Astrocyte (in vitro differentiated cells and primary cell): ENCODE results near the gene CAMK2D.

ENCODE experiments used
- CTCF ChIP-seq: IDR thresholded peaks from 2 replicates; pipeline ENCODE4 v1.5.1; 2011; ENCODE audit warnings: low read depth, mild to moderate bottlenecking, inconsistent platforms, low read length, moderate library complexity; ENCODE audit not compliant: insufficient read depth
- EZH2 ChIP-seq: IDR thresholded peaks from 2 replicates; pipeline ENCODE4 v1.6.1; 2012; ENCODE audit warnings: mild to moderate bottlenecking, low read length, inconsistent platforms; ENCODE audit not compliant: insufficient read depth

DNA sequence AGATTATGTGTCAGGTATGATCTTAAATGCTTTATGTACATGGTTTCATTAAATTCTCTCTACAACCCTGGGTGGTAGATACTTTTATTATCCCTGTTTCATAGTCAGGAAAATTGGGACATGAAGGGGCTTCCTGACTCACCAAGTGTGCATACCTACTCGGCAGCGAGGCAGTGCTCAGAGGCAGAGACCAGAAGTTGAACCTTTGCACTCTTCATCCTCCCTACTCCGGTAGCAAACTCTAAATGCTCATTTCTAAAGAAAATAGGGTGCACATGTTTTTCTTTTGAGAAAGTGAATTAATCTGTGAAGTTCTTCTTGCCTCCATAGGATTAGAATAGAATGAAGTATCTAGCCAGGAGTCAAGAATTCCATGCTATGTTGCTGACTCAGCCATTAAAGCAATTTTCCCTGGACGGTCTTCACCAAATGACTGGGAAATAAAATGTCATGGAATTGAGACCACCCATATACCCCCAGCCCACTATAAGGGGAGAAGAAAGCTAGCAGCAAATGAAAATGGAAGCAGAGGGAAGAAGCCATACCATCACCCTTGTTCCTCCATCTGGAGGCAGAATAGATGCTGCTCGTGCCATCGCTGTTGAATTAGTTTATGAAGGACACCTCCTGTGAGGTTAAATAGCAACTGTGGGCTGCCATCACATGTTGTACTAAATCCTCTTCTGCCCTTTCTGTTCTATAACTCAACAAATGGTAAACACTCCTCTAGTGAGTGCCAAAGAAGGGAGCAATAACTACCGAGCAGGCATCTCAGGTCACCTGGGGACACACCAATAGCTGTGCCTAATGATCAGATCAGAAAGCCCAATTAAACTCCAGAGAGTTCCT is 355.4 kb downstream of the CAMK2D start:
- TF ChIP-seq EZH2 = no peak
- no peak for TF ChIP-seq CTCF
